ENCODE data around the gene TRMT5. TPM values are rescaled to one million over a fixed set of nuclear protein-coding genes. Genes with fewer than 3 reads are reported as not detected.

TRMT5 gene
- polyA plus RNA-seq, 3 donors: 22.9 to 28.8 (median 24.6) TPM

DNA sequence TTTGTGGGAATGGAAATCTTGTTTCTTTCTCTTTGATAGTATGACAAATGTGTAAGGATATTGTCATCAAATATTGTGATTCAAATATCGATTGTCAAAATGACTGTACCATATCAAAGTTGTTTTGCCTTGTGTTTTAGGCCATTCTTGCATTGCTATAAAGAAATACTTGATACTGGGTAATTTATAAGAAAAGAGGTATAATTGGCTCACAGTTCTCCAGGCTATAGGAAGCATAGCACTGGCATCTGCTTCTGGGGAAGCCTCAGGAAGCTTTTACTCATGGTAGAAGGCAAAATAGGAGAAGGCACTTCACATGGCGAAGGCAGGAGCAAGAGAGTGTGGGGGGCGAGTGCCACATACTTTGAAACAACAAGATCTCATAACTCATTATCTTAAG lies 7.8 kb downstream of the TRMT5 start:
- DNase-seq (ENCODE audit: extremely low read depth in 1 of 11, low read depth in 9 of 11, low spot score in 4 of 11): no peak

DNA sequence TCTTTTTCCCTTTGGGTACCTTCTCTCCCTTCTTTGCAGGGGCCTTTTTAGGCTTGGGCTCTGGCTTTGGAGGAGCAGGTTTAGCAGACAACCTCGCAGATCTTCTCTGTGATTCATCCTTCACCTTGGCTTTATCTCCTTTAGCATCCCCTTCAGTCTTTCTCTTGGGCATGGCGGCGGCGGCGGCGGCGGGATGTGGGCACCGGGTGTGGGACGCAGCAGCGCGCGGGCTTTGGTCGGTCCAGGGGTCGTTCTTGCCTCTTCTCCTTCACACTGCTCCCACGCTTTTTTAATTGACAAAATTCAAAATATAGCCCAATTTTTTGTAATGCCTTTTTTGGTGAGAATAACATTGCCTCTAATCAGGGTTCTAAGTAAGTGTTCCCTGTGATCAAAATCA lies 8.6 kb downstream of the TRMT5 start:
- no peak for DNase-seq (ENCODE audit: extremely low read depth in 1 of 11, low read depth in 9 of 11, low spot score in 4 of 11)

DNA sequence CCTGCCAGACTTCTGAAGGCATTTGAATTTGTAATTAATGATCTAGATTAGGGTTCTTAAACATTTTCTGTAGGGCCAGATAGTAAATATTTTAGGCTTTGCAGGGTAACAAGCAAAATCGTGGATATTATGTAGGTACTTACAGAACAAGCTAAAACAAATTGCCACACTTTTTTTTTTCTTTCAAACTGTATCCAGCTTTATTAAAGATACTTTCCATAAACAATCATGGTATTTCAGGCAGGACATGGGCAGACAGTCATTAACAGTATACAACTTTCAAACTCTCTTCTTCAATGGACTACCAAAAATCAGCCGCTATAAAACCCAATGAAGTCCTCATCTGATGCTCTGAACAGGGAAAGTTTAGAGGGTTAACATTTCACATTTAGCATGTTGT lies 9.6 kb downstream of the TRMT5 start:
- no peak for DNase-seq (ENCODE audit: extremely low read depth in 1 of 11, low read depth in 9 of 11, low spot score in 4 of 11)

DNA sequence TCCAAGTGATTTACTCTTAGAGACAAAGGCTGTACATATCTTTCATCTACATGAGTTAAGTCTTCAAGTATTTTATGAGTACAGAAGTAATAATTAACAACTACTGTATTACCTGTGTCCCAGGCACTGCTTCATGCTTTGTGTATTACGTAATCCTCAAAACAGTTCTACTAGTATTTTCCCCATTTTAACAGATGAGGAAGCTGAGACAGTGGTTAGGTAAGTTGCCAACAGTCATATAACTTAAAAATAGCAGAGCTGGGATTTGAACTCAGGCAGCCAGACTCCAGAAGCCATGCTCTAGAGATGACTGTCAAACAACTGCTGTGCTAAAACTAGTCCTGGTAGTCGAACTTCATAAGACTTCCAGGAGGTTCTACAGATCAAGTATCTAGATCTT lies 10.7 kb downstream of the TRMT5 start:
- DNase-seq (ENCODE audit: extremely low read depth in 1 of 11, low read depth in 9 of 11, low spot score in 4 of 11): no peak

DNA sequence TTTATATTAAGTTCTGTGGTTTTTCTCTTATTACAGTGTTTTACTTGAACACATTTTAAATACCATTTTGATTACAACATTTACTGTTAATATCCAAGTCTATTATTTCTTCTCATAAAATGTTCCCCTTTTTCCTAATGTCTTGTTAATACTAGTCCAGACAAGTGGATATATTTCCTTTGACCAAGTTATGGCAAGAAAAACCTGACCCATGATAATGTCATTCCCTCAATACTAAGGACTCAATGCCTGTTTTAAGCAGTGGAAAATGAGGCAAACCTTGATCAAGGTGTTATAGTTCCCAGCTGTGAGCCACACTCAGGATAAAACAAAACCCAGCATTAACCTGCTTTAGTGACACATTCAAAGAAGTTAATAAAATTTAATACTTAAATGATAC lies 12.2 kb downstream of the TRMT5 start:
- DNase-seq (ENCODE audit: extremely low read depth in 1 of 11, low read depth in 9 of 11, low spot score in 4 of 11): no peak

GRCh38 chr14:60968099-60968498 lies 12.8 kb downstream of the TRMT5 start:
- no peak for DNase-seq (ENCODE audit: extremely low read depth in 1 of 11, low read depth in 9 of 11, low spot score in 4 of 11)

- no peak for DNase-seq (ENCODE audit: extremely low read depth in 1 of 11, low read depth in 9 of 11, low spot score in 4 of 11)
Measured at GRCh38 chr14:60965402-60965801, 15.5 kb downstream of the TRMT5 start.

DNA sequence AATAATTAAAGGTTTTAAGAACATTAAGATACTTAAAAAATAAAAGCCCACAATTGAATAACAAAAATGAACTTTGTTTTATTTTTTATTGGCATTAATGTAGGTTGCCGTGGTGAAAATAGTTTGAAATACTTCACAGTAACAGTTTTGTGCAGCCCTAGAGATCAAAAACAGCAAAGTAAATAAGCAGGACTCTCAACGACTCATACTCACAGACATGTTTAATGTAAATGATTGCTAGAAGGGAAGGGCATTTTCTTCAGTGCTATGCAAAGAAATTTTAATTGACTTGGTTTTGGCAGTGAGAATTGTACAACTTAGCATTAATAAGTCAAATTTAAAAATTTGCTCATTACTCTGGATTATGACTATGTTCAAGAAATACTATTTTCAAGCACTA lies 16.0 kb downstream of the TRMT5 start:
- DNase-seq (ENCODE audit: extremely low read depth in 1 of 11, low read depth in 9 of 11, low spot score in 4 of 11): no peak

DNA sequence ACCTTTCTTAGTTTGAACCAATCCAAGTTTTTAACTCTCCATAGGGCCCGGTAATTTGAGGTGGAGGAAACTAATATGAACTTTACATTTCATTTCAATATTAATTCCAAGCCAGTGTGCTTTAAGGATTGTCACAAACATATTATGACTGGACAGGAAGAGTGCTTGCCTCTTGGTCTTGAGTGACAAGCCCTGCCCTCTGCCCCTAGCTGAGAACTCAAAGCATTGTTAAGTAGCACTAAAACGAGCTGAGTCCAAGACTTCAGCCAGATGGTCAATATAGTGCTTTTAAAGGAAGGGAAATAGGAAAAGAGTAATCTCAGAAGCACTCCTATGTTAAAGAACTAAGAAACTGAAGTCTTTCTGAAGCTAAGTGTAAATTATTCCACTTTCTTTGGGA lies 17.1 kb downstream of the TRMT5 start:
- DNase-seq (ENCODE audit: extremely low read depth in 1 of 11, low read depth in 9 of 11, low spot score in 4 of 11): no peak

DNA sequence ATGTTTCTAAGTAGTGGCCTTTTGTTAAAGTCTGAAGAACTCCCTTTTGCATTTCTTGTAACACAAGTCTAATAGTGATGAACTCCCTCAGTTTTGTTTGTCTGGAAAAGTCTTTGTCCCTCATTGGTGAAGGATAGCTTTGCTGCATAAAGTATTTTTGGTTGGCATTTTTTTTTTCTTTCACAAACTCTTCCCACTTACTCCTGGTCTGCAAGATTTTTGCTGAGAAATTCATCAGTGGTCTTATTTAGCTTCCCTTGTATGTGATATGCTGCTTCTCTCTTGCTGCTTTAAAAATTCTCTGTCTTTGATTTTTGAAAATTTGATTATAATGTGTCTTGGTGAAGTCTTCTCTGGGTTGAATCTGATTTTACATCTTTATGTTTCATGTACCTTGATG lies 22.7 kb downstream of the TRMT5 start:
- DNase-seq (ENCODE audit: extremely low read depth in 1 of 11, low read depth in 9 of 11, low spot score in 4 of 11): no peak

- no peak for DNase-seq (ENCODE audit: extremely low read depth in 1 of 11, low read depth in 9 of 11, low spot score in 4 of 11)
Measured at GRCh38 chr14:60956632-60957031, 24.2 kb downstream of the TRMT5 start.

GRCh38 chr14:60956202-60956601 lies 24.7 kb downstream of the TRMT5 start:
- DNase-seq (ENCODE audit: extremely low read depth in 1 of 11, low read depth in 9 of 11, low spot score in 4 of 11): no peak

- no peak for DNase-seq (ENCODE audit: extremely low read depth in 1 of 11, low read depth in 9 of 11, low spot score in 4 of 11)
Measured at GRCh38 chr14:60951776-60952435, 29.0 kb downstream of the TRMT5 start.

GRCh38 chr14:60946773-60947172 lies 34.1 kb downstream of the TRMT5 start:
- DNase-seq (ENCODE audit: extremely low read depth in 1 of 11, low read depth in 9 of 11, low spot score in 4 of 11): no peak

DNA sequence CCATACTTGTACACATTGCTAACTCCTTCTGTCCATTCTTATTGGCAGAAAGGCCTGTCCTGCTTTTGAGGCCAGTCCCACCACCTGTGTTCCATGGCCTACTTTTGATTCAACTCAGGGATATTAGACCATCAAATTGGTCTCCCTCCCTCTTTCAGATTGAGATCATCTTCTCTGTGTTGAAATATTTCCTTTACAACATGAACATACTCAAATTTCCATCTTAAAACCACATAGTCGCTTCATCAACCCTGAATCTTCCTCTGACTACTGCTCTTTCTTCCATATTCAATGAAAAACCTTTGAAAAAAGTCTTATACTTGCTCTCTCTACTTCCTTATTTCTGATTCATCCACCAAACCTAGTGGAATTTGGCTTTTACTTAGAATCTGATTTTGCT lies 34.9 kb downstream of the TRMT5 start:
- no peak for DNase-seq (ENCODE audit: extremely low read depth in 1 of 11, low read depth in 9 of 11, low spot score in 4 of 11)

- no peak for DNase-seq (ENCODE audit: extremely low read depth in 1 of 11, low read depth in 9 of 11, low spot score in 4 of 11)
Measured at GRCh38 chr14:60944204-60944603, 36.7 kb downstream of the TRMT5 start.

DNA sequence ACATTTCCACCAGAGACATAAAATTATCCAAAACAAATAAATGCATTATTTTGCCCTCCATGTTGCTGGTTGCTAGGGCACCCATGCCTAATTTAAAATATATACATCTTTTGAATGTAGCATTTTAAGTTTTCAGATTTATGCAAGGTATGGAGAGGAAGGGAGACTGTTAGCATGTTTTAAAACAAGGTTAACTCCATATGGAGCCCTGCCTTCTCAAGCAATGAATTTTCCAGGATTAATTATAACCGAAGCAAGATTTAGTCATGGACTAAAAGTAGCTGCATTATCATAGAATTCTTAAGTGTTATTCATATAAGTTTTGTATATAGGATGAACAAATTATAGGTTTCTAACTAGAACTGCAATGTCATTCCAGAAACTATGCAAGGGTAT lies 37.2 kb downstream of the TRMT5 start:
- DNase-seq (ENCODE audit: extremely low read depth in 1 of 11, low read depth in 9 of 11, low spot score in 4 of 11): no peak

- no peak for DNase-seq (ENCODE audit: extremely low read depth in 1 of 11, low read depth in 9 of 11, low spot score in 4 of 11)
Measured at GRCh38 chr14:60935319-60935718, 45.6 kb downstream of the TRMT5 start.

GRCh38 chr14:60933920-60934655 lies 46.8 kb downstream of the TRMT5 start:
- no peak for DNase-seq (ENCODE audit: extremely low read depth in 1 of 11, low read depth in 9 of 11, low spot score in 4 of 11)

DNA sequence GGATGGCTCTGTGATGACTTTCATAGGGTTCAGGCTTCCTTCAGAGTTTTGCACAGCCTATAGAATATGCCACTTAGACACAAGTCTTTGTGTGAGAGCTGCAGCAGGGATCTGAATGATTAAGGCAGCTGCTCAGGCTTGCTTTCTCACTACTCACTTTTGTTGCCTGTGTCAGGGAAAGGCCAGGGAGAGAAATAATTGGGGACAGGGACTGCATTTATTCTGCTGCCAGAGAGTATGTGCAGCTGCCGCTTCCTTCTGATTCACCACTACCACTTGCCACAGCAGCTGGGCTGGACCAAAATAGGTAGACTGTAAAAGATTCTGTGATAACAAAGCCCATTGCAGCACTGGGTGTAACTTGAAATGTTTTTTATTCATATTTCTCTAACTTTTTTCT lies 49.7 kb downstream of the TRMT5 start:
- DNase-seq (ENCODE audit: extremely low read depth in 1 of 11, low read depth in 9 of 11, low spot score in 4 of 11): no peak

DNA sequence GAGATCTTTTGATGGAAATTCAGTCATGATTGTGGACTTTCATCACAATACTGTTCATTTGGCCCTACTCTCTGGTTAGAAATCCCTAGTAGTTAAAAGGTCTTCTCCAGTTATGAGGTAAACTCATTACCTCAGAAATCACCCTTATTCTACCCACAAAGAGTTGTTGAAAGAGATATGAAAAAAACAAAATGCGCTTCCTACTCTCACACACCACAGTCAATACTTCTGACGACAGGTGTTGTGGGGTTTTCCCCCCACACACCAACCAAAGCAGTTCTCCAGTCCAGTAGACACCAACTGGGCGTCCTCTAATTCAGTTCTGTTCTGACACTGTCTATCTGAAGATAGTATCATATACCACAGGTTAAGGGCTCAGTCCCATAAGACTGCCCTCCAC lies 54.9 kb downstream of the TRMT5 start:
- DNase-seq (ENCODE audit: extremely low read depth in 1 of 11, low read depth in 9 of 11, low spot score in 4 of 11): no peak
